Body of pancreas (tissue), 4 donors: ENCODE results near the gene HECTD2. TPM values are rescaled to one million over a fixed set of nuclear protein-coding genes. Genes with fewer than 3 reads are reported as not detected.

Experiments used
- ATAC-seq: fragments of 150-250 bp; one replicate; pipeline ENCODE4 v1.9.1; 2016
- DNase-seq, 4 donors: peaks; one replicate each; pipeline ENCODE4 v3.0.0-alpha.2; 2019
- H3K27ac ChIP-seq, 4 donors: fragments of 200-600 bp; sonication (generic); 1 replicate in 3 of 4; 2 replicates in 1 of 4; pipeline versions ENCODE4 v1.5.1 to v1.6.1; 2016 to 2019; ENCODE audit warnings: mild to moderate bottlenecking in 1 of 4, mixed read lengths in 1 of 4, moderate library complexity in 1 of 4
- H3K27me3 ChIP-seq, 2 donors: fragments of 200-600 bp; sonication (generic); one replicate each; pipeline ENCODE4 v1.6.0; 2016; ENCODE audit warnings: mild to moderate bottlenecking in 1 of 2
- H3K36me3 ChIP-seq, 2 donors: fragments of 200-600 bp; sonication (generic); replicated peaks in 1 of 2; 2 replicates each; pipeline ENCODE4 v1.5.1; 2016; ENCODE audit warnings: low read depth in 2 of 2; ENCODE audit not compliant: insufficient read depth in 1 of 2
- H3K4me1 ChIP-seq: fragments of 200-600 bp; sonication (generic); one replicate; pipeline ENCODE4 v1.6.0; 2016
- H3K4me3 ChIP-seq, 2 donors: fragments of 200-600 bp; sonication (generic); 1 replicate in 1 of 2; 2 replicates in 1 of 2; pipeline ENCODE4 v1.5.1; 2016 to 2019
- H3K9me3 ChIP-seq, 3 donors: fragments of 200-600 bp; sonication (generic); 1 replicate in 2 of 3; 2 replicates in 1 of 3; pipeline ENCODE4 v1.5.1; 2016
- POLR2A ChIP-seq, 3 donors: fragments of 450-650 bp; IDR thresholded peaks; one replicate each; pipeline ENCODE4 v1.6.1; 2016; ENCODE audit warnings: antibody characterized with exemption in 3 of 3, mild to moderate bottlenecking in 2 of 3
- WGBS, 2 donors: methylation state at CpG; one replicate each; pipeline ENCODE4 v1.1.5; 2017; 5-methylcytosine and 5-hydroxymethylcytosine counted together
- intact Hi-C: fragments of 100-400 bp; cut with DNase I; formaldehyde crosslinking; loops from one replicate; pipeline ENCODE4 v1.15.1; 2023
- total RNA-seq, 2 donors: library from RNA; depleted of rRNA; stranded (reverse); fragments of >200 nt; gene quantifications; one replicate each; pipeline ENCODE4 v1.1.0, GENCODE V29; 2016
- TF ChIP-seq, protein P1 (sequence below), 7 experiments: fragments of 450-650 bp in 4 of 7; fragments of 200-600 bp in 3 of 7; sonication (generic) in 3 of 7; IDR thresholded peaks; one replicate each; pipeline ENCODE4 v1.5.1; 2016 to 2019; ENCODE audit warnings: antibody characterized with exemption in 7 of 7

HECTD2 gene
- total RNA-seq, 2 donors from 2014 or later: 10.2 to 13.0 TPM

DNA sequence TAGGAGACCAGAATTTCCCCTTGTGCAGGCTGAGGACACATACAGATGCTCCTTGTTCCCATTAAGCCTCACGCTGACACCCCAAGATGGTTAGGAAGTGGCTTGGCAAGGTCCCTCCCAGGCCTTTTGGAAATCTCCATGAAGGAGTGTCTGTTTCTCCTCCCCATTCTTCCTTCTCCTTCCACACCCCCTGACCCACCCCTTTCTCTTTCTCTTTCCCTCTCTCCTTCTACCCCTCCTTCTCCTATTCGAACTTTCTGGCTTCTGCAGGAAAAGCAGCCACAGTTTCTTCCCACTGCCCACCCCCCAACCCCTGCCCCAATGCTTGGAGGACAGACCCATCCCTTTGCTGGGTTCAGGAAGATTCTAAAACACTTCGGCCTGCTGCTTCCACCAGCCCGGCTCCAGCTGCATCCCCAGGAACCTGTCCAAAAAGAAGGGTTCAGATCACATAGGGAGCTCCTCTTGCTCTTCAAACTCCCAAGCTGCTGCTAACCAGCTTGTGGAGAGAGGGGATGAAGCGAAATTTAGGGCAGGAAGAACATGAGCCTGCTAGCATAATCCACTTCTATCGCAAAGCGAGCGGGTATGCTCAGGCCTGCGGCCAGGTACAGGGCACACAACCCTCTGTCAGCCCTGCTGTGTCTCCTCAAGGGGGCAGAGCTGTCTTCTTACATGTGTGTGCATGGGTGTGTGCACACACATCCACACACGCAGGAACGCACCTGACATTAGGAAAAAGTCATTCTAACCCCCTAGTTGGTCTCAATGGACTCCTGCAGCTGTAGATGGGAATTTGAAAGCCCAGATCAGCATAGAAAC lies 142.3 kb downstream of the HECTD2 start:
- ATAC-seq: peak; percentile 55
- 47 to 55% methylated on average over 8 to 11 of the region's 11 CpGs for WGBS, 2 donors
- Histone ChIP-seq H3K4me3 (no peak overlapping the region), H3K36me3 (no peaks in the 10 kb centered on the region), H3K9me3 (no peaks in the 10 kb centered on the region), H3K27ac (no peak overlapping the region), H3K4me1 (peaks cover 37% of the 10 kb centered on the region), H3K27me3 (no peaks in the 10 kb centered on the region)
- peak; percentile 71 to 78 (median 76) for DNase-seq
- TF ChIP-seq POLR2A (IDR thresholded peaks at IDR 0.05): no peak
- TF ChIP-seq, protein P1, sequence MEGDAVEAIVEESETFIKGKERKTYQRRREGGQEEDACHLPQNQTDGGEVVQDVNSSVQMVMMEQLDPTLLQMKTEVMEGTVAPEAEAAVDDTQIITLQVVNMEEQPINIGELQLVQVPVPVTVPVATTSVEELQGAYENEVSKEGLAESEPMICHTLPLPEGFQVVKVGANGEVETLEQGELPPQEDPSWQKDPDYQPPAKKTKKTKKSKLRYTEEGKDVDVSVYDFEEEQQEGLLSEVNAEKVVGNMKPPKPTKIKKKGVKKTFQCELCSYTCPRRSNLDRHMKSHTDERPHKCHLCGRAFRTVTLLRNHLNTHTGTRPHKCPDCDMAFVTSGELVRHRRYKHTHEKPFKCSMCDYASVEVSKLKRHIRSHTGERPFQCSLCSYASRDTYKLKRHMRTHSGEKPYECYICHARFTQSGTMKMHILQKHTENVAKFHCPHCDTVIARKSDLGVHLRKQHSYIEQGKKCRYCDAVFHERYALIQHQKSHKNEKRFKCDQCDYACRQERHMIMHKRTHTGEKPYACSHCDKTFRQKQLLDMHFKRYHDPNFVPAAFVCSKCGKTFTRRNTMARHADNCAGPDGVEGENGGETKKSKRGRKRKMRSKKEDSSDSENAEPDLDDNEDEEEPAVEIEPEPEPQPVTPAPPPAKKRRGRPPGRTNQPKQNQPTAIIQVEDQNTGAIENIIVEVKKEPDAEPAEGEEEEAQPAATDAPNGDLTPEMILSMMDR (IDR thresholded peaks at IDR 0.05): peak; percentile 49 to 87 (median 77)
- intact Hi-C loops: loop anchor here (5.0 kb wide), 1 partner anchor 85 kb away; no protein-coding TSS in a partner anchor

GRCh38 chr10:91555455-91555854 lies 145.3 kb downstream of the HECTD2 start:
- H3K4me1 ChIP-seq: peaks cover 42% of the 10 kb centered on the region
- DNase-seq (no peak), ATAC-seq (no peak)
- H3K4me3 ChIP-seq: no peak overlapping the region
- H3K27me3 ChIP-seq: no peaks in the 10 kb centered on the region
- no peaks in the 10 kb centered on the region for H3K9me3 ChIP-seq
- TF ChIP-seq, protein P1 (IDR thresholded peaks at IDR 0.05): no peak
- no peak for TF ChIP-seq POLR2A (IDR thresholded peaks at IDR 0.05)
- no peaks in the 10 kb centered on the region for H3K36me3 ChIP-seq
- intact Hi-C loops: no loop called here
- peak overlapping the region in 3 of 4 donors; percentile 19 to 88 (median 67) for H3K27ac ChIP-seq

DNA sequence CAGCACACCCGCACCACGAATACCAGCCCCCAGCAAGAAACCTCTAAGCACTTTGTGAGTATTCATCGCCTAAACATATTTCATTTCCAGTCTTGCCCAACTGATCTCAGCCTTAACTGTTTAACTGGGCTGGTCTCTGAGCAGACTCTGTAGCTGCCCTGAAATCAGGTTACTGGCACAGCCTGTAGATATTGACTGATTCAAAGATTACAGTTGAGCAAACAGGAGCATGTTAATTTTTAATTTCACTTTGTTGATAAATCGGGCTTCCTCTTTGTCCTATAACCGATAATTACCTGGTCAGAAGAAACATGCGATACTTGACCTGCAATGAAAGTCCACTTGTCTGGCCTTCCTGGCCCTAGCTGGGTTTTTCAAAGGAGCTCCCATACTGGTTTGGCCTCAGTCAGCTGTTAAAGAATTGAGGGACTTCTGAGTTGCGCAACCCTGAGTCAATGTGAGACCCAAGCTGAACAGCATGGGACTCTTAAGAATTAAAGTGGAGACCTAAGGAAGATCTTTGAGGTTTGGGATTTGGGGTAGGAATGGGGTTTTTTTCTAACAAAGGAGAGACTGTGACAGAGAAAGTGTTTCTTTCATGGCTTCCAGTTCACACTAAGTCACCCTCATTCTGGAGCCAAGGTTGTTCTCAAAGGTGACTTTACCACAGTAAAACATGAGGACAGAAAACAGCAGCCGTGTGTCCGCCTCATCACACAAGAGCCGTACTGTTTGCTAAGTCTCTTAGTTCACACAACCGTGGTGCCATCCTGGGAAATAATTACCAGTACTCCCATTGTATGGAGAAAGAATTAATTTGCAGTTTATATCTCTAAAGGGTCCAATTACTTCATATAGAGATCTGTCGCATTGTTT lies 146.8 kb downstream of the HECTD2 start:
- H3K36me3 ChIP-seq: no peaks in the 10 kb centered on the region
- no peaks in the 10 kb centered on the region for H3K27me3 ChIP-seq
- DNase-seq (peak; percentile 59 to 87 (median 76)), ATAC-seq (peak; percentile 92)
- H3K27ac ChIP-seq: peak overlapping the region; percentile 65 to 88 (median 69)
- H3K4me3 ChIP-seq: no peak overlapping the region
- 33 to 34% methylated on average over 12 of the region's 12 CpGs for WGBS, 2 donors
- TF ChIP-seq POLR2A (IDR thresholded peaks at IDR 0.05): no peak
- TF ChIP-seq, protein P1 (IDR thresholded peaks at IDR 0.05): peak in 1 of 7 experiments; percentile 5
- intact Hi-C loops: no loop called here
- H3K9me3 ChIP-seq: no peaks in the 10 kb centered on the region
- peaks cover 42% of the 10 kb centered on the region for H3K4me1 ChIP-seq

DNA sequence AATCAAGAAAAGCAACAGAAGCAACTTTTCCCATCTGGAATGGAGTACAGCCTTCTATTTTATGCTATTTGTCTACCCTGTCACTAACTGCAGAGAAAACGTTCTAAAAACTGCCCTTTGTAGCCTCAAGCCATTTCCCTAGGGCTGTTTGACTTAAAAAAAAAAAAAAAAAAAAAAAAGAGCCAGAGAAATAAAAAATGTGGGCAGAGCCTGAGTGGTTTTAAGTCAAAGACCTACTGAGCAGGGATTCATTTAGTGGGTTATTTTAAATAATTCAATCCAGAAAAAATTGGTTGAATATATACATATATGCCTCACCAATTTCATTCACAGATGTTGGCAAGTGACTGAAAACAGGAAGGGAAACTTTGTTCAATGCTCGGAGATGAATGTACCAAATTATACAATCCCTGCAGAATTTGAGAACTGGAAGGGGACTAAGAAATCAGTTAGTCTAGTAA lies 147.5 kb downstream of the HECTD2 start:
- ATAC-seq (no peak), DNase-seq (no peak)
- WGBS, 2 donors: 43 to 44% methylated on average over 2 of the region's 2 CpGs
- Histone ChIP-seq H3K27ac (peak overlapping the region in 2 of 4 donors; percentile 67 to 88), H3K9me3 (no peaks in the 10 kb centered on the region), H3K36me3 (no peaks in the 10 kb centered on the region), H3K4me1 (peaks cover 37% of the 10 kb centered on the region), H3K4me3 (no peak overlapping the region), H3K27me3 (no peaks in the 10 kb centered on the region)
- TF ChIP-seq POLR2A (IDR thresholded peaks at IDR 0.05): no peak
- TF ChIP-seq, protein P1 (IDR thresholded peaks at IDR 0.05): no peak
- intact Hi-C loops: no loop called here
